Measurements from ENCODE around the gene CYP21A2. TPM values are rescaled to one million over a fixed set of nuclear protein-coding genes. Genes with fewer than 3 reads are reported as not detected.
"Not testable (repeated sequence)": the region's sequence is repeated elsewhere in the genome, so short reads cannot be mapped to it uniquely, and the experiment has no call there.

CYP21A2 gene
- total and polyA plus RNA-seq, 2 experiments from 2014 or later: 1.4 to 1.7 TPM

GRCh38 chr6:32058511-32058963 lies 20.3 kb downstream of the CYP21A2 start:
- Histone ChIP-seq H3K9me3 (ENCODE audit: low read depth) (no peaks in the 10 kb centered on the region), H2AFZ (no peak overlapping the region), H3K4me2 (no peak overlapping the region), H3K4me1 (ENCODE audit: insufficient read depth) (no peaks in the 10 kb centered on the region), H3K79me2 (no peaks in the 10 kb centered on the region), H3K4me3 (no peak overlapping the region), H3K9me2 (replicated peaks; ENCODE audit: insufficient read depth) (no peaks in the 10 kb centered on the region), H3K27me3 (no peaks in the 10 kb centered on the region), H3K36me3 (replicated peaks; ENCODE audit: insufficient read depth, low read depth) (no peaks in the 10 kb centered on the region), H4K20me1 (ENCODE audit: insufficient read depth, poor library complexity, severe bottlenecking) (no peaks in the 10 kb centered on the region), H3K27ac (no peak overlapping the region)
- whole genome bisulfite sequencing (ENCODE audit: low lambda C conversion rate, missing lambda C conversion rate): 87% methylated on average over 11 of the region's 11 CpGs
- DNase-seq (ENCODE audit: low spot score): no peak
- no peak for TF ChIP-seq EZH2 (IDR thresholded peaks at IDR 0.05; ENCODE audit: borderline replicate concordance)
- no peak for TF ChIP-seq CTCF (IDR thresholded peaks at IDR 0.05; ENCODE audit: poor library complexity)
- no peak for TF ChIP-seq EZH2phosphoT487 (IDR thresholded peaks at IDR 0.05; ENCODE audit: low read depth, severe bottlenecking, unreplicated experiment)

GRCh38 chr6:32060966-32061655 lies 22.9 kb downstream of the CYP21A2 start:
- no peak overlapping the region for H3K27ac ChIP-seq
- no peaks in the 10 kb centered on the region for H3K27me3 ChIP-seq
- no peak overlapping the region for H3K4me3 ChIP-seq
- H3K36me3 ChIP-seq (replicated peaks; ENCODE audit: insufficient read depth, low read depth): no peaks in the 10 kb centered on the region
- WGBS (ENCODE audit: low lambda C conversion rate, missing lambda C conversion rate): 92% methylated on average over 27 of the region's 28 CpGs
- H2AFZ ChIP-seq: no peak overlapping the region
- no peaks in the 10 kb centered on the region for H3K9me3 ChIP-seq (ENCODE audit: low read depth)
- no peak for DNase-seq (ENCODE audit: low spot score)
- H3K9me2 ChIP-seq (replicated peaks; ENCODE audit: insufficient read depth): no peaks in the 10 kb centered on the region
- no peaks in the 10 kb centered on the region for H3K4me1 ChIP-seq (ENCODE audit: insufficient read depth)
- no peaks in the 10 kb centered on the region for H4K20me1 ChIP-seq (ENCODE audit: insufficient read depth, poor library complexity, severe bottlenecking)
- H3K79me2 ChIP-seq: no peaks in the 10 kb centered on the region
- TF ChIP-seq EZH2phosphoT487 (IDR thresholded peaks at IDR 0.05; ENCODE audit: low read depth, severe bottlenecking, unreplicated experiment) (no peak), EZH2 (IDR thresholded peaks at IDR 0.05; ENCODE audit: borderline replicate concordance) (no peak), CTCF (IDR thresholded peaks at IDR 0.05; ENCODE audit: poor library complexity) (no peak)
- no peak overlapping the region for H3K4me2 ChIP-seq

GRCh38 chr6:32064706-32065105 lies 26.5 kb downstream of the CYP21A2 start:
- TF ChIP-seq EZH2 (IDR thresholded peaks at IDR 0.05; ENCODE audit: borderline replicate concordance) (no peak), EZH2phosphoT487 (IDR thresholded peaks at IDR 0.05; ENCODE audit: low read depth, severe bottlenecking, unreplicated experiment) (no peak), CTCF (IDR thresholded peaks at IDR 0.05; ENCODE audit: poor library complexity) (no peak)
- Histone ChIP-seq H3K9me3 (ENCODE audit: low read depth) (no peaks in the 10 kb centered on the region), H3K27ac (no peak overlapping the region), H2AFZ (no peak overlapping the region), H4K20me1 (ENCODE audit: insufficient read depth, poor library complexity, severe bottlenecking) (no peaks in the 10 kb centered on the region), H3K36me3 (replicated peaks; ENCODE audit: insufficient read depth, low read depth) (no peaks in the 10 kb centered on the region), H3K4me1 (ENCODE audit: insufficient read depth) (no peaks in the 10 kb centered on the region), H3K27me3 (no peaks in the 10 kb centered on the region), H3K4me3 (no peak overlapping the region), H3K79me2 (no peaks in the 10 kb centered on the region), H3K4me2 (no peak overlapping the region), H3K9me2 (replicated peaks; ENCODE audit: insufficient read depth) (no peaks in the 10 kb centered on the region)
- DNase-seq (ENCODE audit: low spot score): no peak
- WGBS (ENCODE audit: low lambda C conversion rate, missing lambda C conversion rate): 91% methylated on average over 14 of the region's 14 CpGs

- not testable (repeated sequence) for H2AFZ ChIP-seq; H3K4me3 ChIP-seq; H3K4me2 ChIP-seq; H3K36me3 ChIP-seq (replicated peaks; ENCODE audit: insufficient read depth, low read depth); DNase-seq (ENCODE audit: low spot score); H3K9me3 ChIP-seq (ENCODE audit: low read depth); H3K4me1 ChIP-seq (ENCODE audit: insufficient read depth); H4K20me1 ChIP-seq (ENCODE audit: insufficient read depth, poor library complexity, severe bottlenecking); H3K27ac ChIP-seq; H3K27me3 ChIP-seq; H3K79me2 ChIP-seq; H3K9me2 ChIP-seq (replicated peaks; ENCODE audit: insufficient read depth)
- 96% methylated on average over 18 of the region's 19 CpGs for WGBS (ENCODE audit: low lambda C conversion rate, missing lambda C conversion rate)
Observed at GRCh38 chr6:32067521-32067920, 29.3 kb downstream of the CYP21A2 start.

- WGBS (ENCODE audit: low lambda C conversion rate, missing lambda C conversion rate): 92% methylated on average over 13 of the region's 13 CpGs
- not testable (repeated sequence) for H3K79me2 ChIP-seq; H3K27me3 ChIP-seq; DNase-seq (ENCODE audit: low spot score); H3K4me2 ChIP-seq; H3K36me3 ChIP-seq (replicated peaks; ENCODE audit: insufficient read depth, low read depth); H3K4me1 ChIP-seq (ENCODE audit: insufficient read depth); H3K27ac ChIP-seq; H4K20me1 ChIP-seq (ENCODE audit: insufficient read depth, poor library complexity, severe bottlenecking); H2AFZ ChIP-seq; H3K9me2 ChIP-seq (replicated peaks; ENCODE audit: insufficient read depth); H3K9me3 ChIP-seq (ENCODE audit: low read depth); H3K4me3 ChIP-seq
Observed at GRCh38 chr6:32068315-32068714, 30.1 kb downstream of the CYP21A2 start.

Data from hepatocyte (in vitro differentiated cells).